HEK293T (cell line): ENCODE data around the gene CTNNA2.

ENCODE experiments used
- BHLHE40 ChIP-seq: fragments of 450-650 bp; IDR thresholded peaks from 2 replicates; pipeline ENCODE4 v1.6.1; 2016; ENCODE audit warnings: mild to moderate bottlenecking, moderate library complexity, borderline replicate concordance
- L3MBTL2 ChIP-seq: fragments of 450-650 bp; conservative IDR thresholded peaks from 2 replicates; pipeline ENCODE4 v1.6.1; 2016; ENCODE audit warnings: mild to moderate bottlenecking
- SP1 ChIP-seq: fragments of 450-650 bp; IDR thresholded peaks from 2 replicates; pipeline ENCODE4 v1.6.1; 2017
- TF ChIP-seq, protein P1 (sequence below): fragments of 450-650 bp; IDR thresholded peaks from 2 replicates; pipeline ENCODE4 v1.6.1; 2016

DNA sequence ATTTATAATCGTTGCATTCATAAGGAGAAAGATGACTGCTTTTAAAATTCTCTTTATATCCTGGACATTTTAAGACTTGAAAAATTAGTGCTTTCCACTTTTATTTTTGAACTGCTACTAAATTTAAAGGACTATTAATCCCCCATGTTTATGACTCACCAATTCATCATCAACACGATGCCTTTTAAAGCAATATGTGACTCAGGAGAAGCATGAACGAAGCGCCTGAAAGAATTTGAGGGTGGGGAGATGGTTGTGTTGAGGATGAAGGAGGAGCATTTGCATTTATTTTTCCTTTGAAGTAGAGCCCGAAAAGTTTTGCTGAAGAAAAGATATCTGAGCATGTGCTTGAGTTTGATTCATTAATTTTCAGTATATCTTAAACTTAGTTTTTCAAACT, 983.9 kb downstream of the CTNNA2 start:
- TF ChIP-seq, protein P1, sequence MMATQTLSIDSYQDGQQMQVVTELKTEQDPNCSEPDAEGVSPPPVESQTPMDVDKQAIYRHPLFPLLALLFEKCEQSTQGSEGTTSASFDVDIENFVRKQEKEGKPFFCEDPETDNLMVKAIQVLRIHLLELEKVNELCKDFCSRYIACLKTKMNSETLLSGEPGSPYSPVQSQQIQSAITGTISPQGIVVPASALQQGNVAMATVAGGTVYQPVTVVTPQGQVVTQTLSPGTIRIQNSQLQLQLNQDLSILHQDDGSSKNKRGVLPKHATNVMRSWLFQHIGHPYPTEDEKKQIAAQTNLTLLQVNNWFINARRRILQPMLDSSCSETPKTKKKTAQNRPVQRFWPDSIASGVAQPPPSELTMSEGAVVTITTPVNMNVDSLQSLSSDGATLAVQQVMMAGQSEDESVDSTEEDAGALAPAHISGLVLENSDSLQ = no peak
- TF ChIP-seq BHLHE40 (no peak), L3MBTL2 (no peak), SP1 (no peak)
